H1 (cell line): ENCODE data around the gene KIF3B. TPM values are rescaled to one million over a fixed set of nuclear protein-coding genes. Genes with fewer than 3 reads are reported as not detected.

Source experiments
- CTCF ChIA-PET: fragments of 300-600 bp; sonication (Branson Sonifier 250); formaldehyde crosslinking; loops from one replicate; lab custom pipeline; 2021; ENCODE audit not compliant: partially characterized antibody; lab: Charles Lee
- POLR2A ChIA-PET: fragments of 300-600 bp; sonication (Branson Sonifier 250); formaldehyde crosslinking; loops from one replicate; lab custom pipeline; 2021; ENCODE audit warnings: inconsistent platforms; ENCODE audit not compliant: partially characterized antibody; lab: Charles Lee
- DNase-seq, 2 experiments: peaks; one replicate each; pipeline versions ENCODE4 v3.0.0 to v3.0.0-alpha.2; 2010 to 2022; ENCODE audit warnings: low spot score in 2 of 2, low read depth in 1 of 2, mixed read lengths in 1 of 2
- FAIRE-seq: peaks from 2 replicates; lab custom pipeline; 2011; peaks lifted over from hg19 to GRCh38; lab: Jason Lieb, UNC
- H2AFZ ChIP-seq: 2 replicates; pipeline ENCODE4 v1.8.1; 2012; ENCODE audit warnings: low read length, inconsistent platforms
- H2AK5ac ChIP-seq: 2 replicates; pipeline ENCODE4 v1.6.1; 2013; ENCODE audit warnings: low read depth, low read length
- H2BK120ac ChIP-seq: replicated peaks from 2 replicates; pipeline ENCODE3; 2013; ENCODE audit warnings: low read depth, low read length, inconsistent platforms
- H2BK12ac ChIP-seq: 2 replicates; pipeline ENCODE4 v1.6.1; 2013; ENCODE audit warnings: low read depth, low read length
- H2BK15ac ChIP-seq: 2 replicates; pipeline ENCODE4 v1.6.1; 2013; ENCODE audit warnings: low read length
- H2BK20ac ChIP-seq: 2 replicates; pipeline ENCODE4 v1.6.1; 2013; ENCODE audit warnings: low read length
- H2BK5ac ChIP-seq: 2 replicates; pipeline ENCODE4 v1.6.1; 2013; ENCODE audit warnings: low read depth, low read length
- H3K14ac ChIP-seq: 2 replicates; pipeline ENCODE4 v1.6.1; 2013; ENCODE audit warnings: inconsistent platforms; ENCODE audit not compliant: insufficient read length
- H3K18ac ChIP-seq: 2 replicates; pipeline ENCODE4 v1.6.1; 2013; ENCODE audit warnings: low read length; ENCODE audit errors: extremely low read depth
- H3K23ac ChIP-seq: 2 replicates; pipeline ENCODE4 v1.6.1; 2013; ENCODE audit warnings: inconsistent platforms; ENCODE audit not compliant: insufficient read length
- H3K23me2 ChIP-seq: 2 replicates; pipeline ENCODE4 v1.6.1; 2013; ENCODE audit warnings: low read depth, low read length
- H3K27ac ChIP-seq: 2 replicates; pipeline ENCODE4 v1.6.1; 2011; ENCODE audit warnings: low read depth, low read length, inconsistent platforms
- H3K27me3 ChIP-seq, 4 experiments: replicated peaks in 1 of 4; 1 replicate in 1 of 4; 2 replicates in 3 of 4; pipeline versions ENCODE4 v1.6.1 to v1.8.1; 2011 to 2013; ENCODE audit warnings: low read length in 3 of 4, mild to moderate bottlenecking in 3 of 4, inconsistent platforms in 2 of 4, mixed read lengths in 2 of 4, moderate library complexity in 1 of 4; ENCODE audit not compliant: control insufficient read depth in 3 of 4, insufficient read depth in 3 of 4; ENCODE audit errors: extremely low read depth in 1 of 4
- H3K36me3 ChIP-seq, 4 experiments: 2 replicates each; pipeline versions ENCODE4 v1.6.1 to v1.8.1; 2011 to 2013; ENCODE audit warnings: mild to moderate bottlenecking in 4 of 4, low read length in 3 of 4, moderate library complexity in 2 of 4, control low read depth in 1 of 4, inconsistent platforms in 1 of 4; ENCODE audit not compliant: insufficient read depth in 4 of 4, control insufficient read depth in 2 of 4
- H3K4ac ChIP-seq: replicated peaks from 2 replicates; pipeline ENCODE3; 2013; ENCODE audit warnings: low read length, low read depth, mixed read lengths, inconsistent platforms; ENCODE audit not compliant: insufficient read length
- H3K4me1 ChIP-seq, 4 experiments: replicated peaks in 1 of 4; 1 replicate in 1 of 4; 2 replicates in 3 of 4; pipeline versions ENCODE4 v1.6.1 to v1.8.1; 2011 to 2013; ENCODE audit warnings: low read length in 3 of 4, inconsistent platforms in 2 of 4, mixed read lengths in 1 of 4; ENCODE audit not compliant: insufficient read depth in 4 of 4, control insufficient read depth in 3 of 4
- H3K4me2 ChIP-seq, 2 experiments: 2 replicates each; pipeline versions ENCODE4 v1.6.1 to v1.8.1; 2011 to 2013; ENCODE audit warnings: low read depth in 2 of 2, low read length in 2 of 2, control low read depth in 1 of 2, inconsistent platforms in 1 of 2, mild to moderate bottlenecking in 1 of 2; ENCODE audit not compliant: insufficient read depth in 1 of 2
- H3K4me3 ChIP-seq, 4 experiments: fragments of 200-600, 300-600 bp in 1 of 4; sonication (generic), shearing (Covaris generic), sonication (Bioruptor Twin) in 1 of 4; 2 replicates each; pipeline versions ENCODE4 v1.5.1 to v1.8.1; 2011 to 2016; ENCODE audit warnings: low read length in 4 of 4, low read depth in 3 of 4, control low read depth in 2 of 4, inconsistent platforms in 2 of 4, mild to moderate bottlenecking in 2 of 4, mixed read lengths in 1 of 4, moderate library complexity in 1 of 4; ENCODE audit not compliant: insufficient read depth in 2 of 4; ENCODE audit errors: extremely low read depth in 1 of 4
- H3K56ac ChIP-seq: replicated peaks from 2 replicates; pipeline ENCODE3; 2013; ENCODE audit warnings: low read depth, mild to moderate bottlenecking, mixed read lengths, low read length, inconsistent platforms; ENCODE audit not compliant: insufficient read length
- H3K79me1 ChIP-seq: 2 replicates; pipeline ENCODE4 v1.6.1; 2013; ENCODE audit warnings: low read depth, low read length, control low read depth
- H3K79me2 ChIP-seq, 2 experiments: 2 replicates each; pipeline versions ENCODE4 v1.6.1 to v1.8.1; 2012 to 2013; ENCODE audit warnings: low read length in 2 of 2, mild to moderate bottlenecking in 2 of 2, inconsistent platforms in 1 of 2; ENCODE audit not compliant: insufficient read depth in 2 of 2, control insufficient read depth in 1 of 2
- H3K9ac ChIP-seq, 4 experiments: replicated peaks in 1 of 4; 1 replicate in 1 of 4; 2 replicates in 3 of 4; pipeline versions ENCODE4 v1.6.1 to v1.8.1; 2011 to 2013; ENCODE audit warnings: low read depth in 3 of 4, low read length in 3 of 4, control low read depth in 2 of 4, mild to moderate bottlenecking in 2 of 4, moderate library complexity in 2 of 4, inconsistent platforms in 1 of 4; ENCODE audit errors: extremely low read depth in 1 of 4
- H3K9me3 ChIP-seq, 2 experiments: 2 replicates each; pipeline versions ENCODE4 v1.6.1 to v1.8.1; 2012 to 2013; ENCODE audit warnings: mild to moderate bottlenecking in 2 of 2, moderate library complexity in 2 of 2, control low read depth in 1 of 2, inconsistent platforms in 1 of 2, low read depth in 1 of 2, low read length in 1 of 2, mixed read lengths in 1 of 2; ENCODE audit not compliant: insufficient read depth in 2 of 2
- H4K20me1 ChIP-seq, 2 experiments: replicated peaks in 1 of 2; 2 replicates each; pipeline versions ENCODE3 to v1.8.1; 2011 to 2013; ENCODE audit warnings: inconsistent platforms in 2 of 2, low read length in 2 of 2, mild to moderate bottlenecking in 1 of 2; ENCODE audit not compliant: insufficient read depth in 2 of 2, control insufficient read depth in 1 of 2
- H4K5ac ChIP-seq: 2 replicates; pipeline ENCODE4 v1.6.1; 2013; ENCODE audit warnings: low read length, low read depth, mixed read lengths, inconsistent platforms; ENCODE audit not compliant: insufficient read length
- H4K8ac ChIP-seq: 2 replicates; pipeline ENCODE4 v1.8.0; 2013; ENCODE audit warnings: mild to moderate bottlenecking, moderate library complexity, low read length, inconsistent platforms; ENCODE audit not compliant: insufficient read depth; ENCODE audit errors: extremely low read depth
- H4K91ac ChIP-seq: replicated peaks from 2 replicates; pipeline ENCODE3; 2013; ENCODE audit warnings: low read length, mixed read lengths, inconsistent platforms; ENCODE audit not compliant: insufficient read length
- ASH2L ChIP-seq: fragments of 200-600, 300-600 bp; sonication (generic); IDR thresholded peaks from one replicate; pipeline ENCODE4 v1.7.1; 2017; ENCODE audit warnings: low read length
- ATF3 ChIP-seq: IDR thresholded peaks from 2 replicates; pipeline ENCODE4 v1.6.1; 2011; ENCODE audit warnings: low read depth, mild to moderate bottlenecking, low read length; ENCODE audit not compliant: insufficient read depth
- BACH1 ChIP-seq: IDR thresholded peaks from 2 replicates; pipeline ENCODE4 v1.6.1; 2012; ENCODE audit warnings: low read length, improper control_type of control experiment
- CEBPB ChIP-seq: IDR thresholded peaks from 2 replicates; pipeline ENCODE4 v1.6.1; 2012; ENCODE audit warnings: low read depth, low read length
- CHD1 ChIP-seq: IDR thresholded peaks from 2 replicates; pipeline ENCODE4 v1.6.1; 2012; ENCODE audit warnings: low read depth, low read length, improper control_type of control experiment
- GABPA ChIP-seq: IDR thresholded peaks from 2 replicates; pipeline ENCODE4 v1.6.1; 2011; ENCODE audit warnings: mild to moderate bottlenecking, low read length, moderate library complexity, borderline replicate concordance; ENCODE audit not compliant: insufficient read depth
- NRF1 ChIP-seq: IDR thresholded peaks from 2 replicates; pipeline ENCODE4 v1.6.1; 2011; ENCODE audit warnings: mild to moderate bottlenecking, low read depth, low read length, improper control_type of control experiment
- SP1 ChIP-seq: IDR thresholded peaks from 2 replicates; pipeline ENCODE4 v1.6.1; 2011; ENCODE audit warnings: low read depth, low read length
- SP2 ChIP-seq: IDR thresholded peaks from 2 replicates; pipeline ENCODE4 v1.6.1; 2012; ENCODE audit warnings: mild to moderate bottlenecking, low read length, inconsistent platforms
- TBP ChIP-seq: IDR thresholded peaks from 2 replicates; pipeline ENCODE4 v1.6.1; 2011; ENCODE audit warnings: low read depth, low read length, improper control_type of control experiment
- WGBS, 2 experiments: shearing (Covaris generic) in 1 of 2; methylation state at CpG; one replicate each; pipeline versions ENCODE4 v1.1.6 to v1.1.7; 2013 to 2015; ENCODE audit warnings: low lambda C conversion rate in 2 of 2, mixed read lengths in 2 of 2, inconsistent platforms in 1 of 2, low coverage in 1 of 2, missing lambda C conversion rate in 1 of 2; ENCODE audit not compliant: insufficient replicate concordance in 2 of 2, insufficient coverage in 1 of 2, insufficient read length in 1 of 2; ENCODE audit errors: extremely low coverage in 1 of 2, missing lambda C conversion rate in 1 of 2; 5-methylcytosine and 5-hydroxymethylcytosine counted together
- polyA plus RNA-seq, 7 experiments: library from polyadenylated mRNA; depleted of rRNA in 3 of 7; stranded (reverse) in 5 of 7; unstranded in 2 of 7; fragments of >200 nt in 5 of 7; fragments of 200-250 nt in 2 of 7; gene quantifications; 1 replicate in 5 of 7; 2 replicates in 1 of 7; 4 replicates in 1 of 7; pipeline versions ENCODE4 v1.2.1 to v1.2.3, GENCODE V29; 2011 to 2013; ENCODE audit warnings: missing spikeins in 2 of 7, mixed read lengths in 2 of 7
- total RNA-seq: library from RNA; stranded (reverse); fragmentation: NEBNext Ultra II Directional; extraction: Animal tissue kit (Norgen Biotek cat#: 25700); gene quantifications from 2 replicates; pipeline ENCODE4 v1.2.1, GENCODE V29; 2021

KIF3B gene
- total and polyA plus RNA-seq, 2 of the 8 experiments (the other 6 are each of a cell fraction or from before 2014, with no cell fraction given): 10.1 to 22.4 TPM

GRCh38 chr20:32229251-32229747, 48.2 kb upstream of the KIF3B start:
- no peak overlapping the region for H2AK5ac ChIP-seq
- no peak overlapping the region for H3K14ac ChIP-seq
- H3K56ac ChIP-seq: no peak overlapping the region
- H3K4ac ChIP-seq: no peak overlapping the region
- no peak overlapping the region for H3K4me3 ChIP-seq
- no peak overlapping the region for H2BK120ac ChIP-seq
- H3K4me1 ChIP-seq: no peaks in the 10 kb centered on the region
- no peaks in the 10 kb centered on the region for H3K23me2 ChIP-seq
- CTCF ChIA-PET: interaction anchor here (1.0 kb wide), 1 partner anchor 36 kb away, joined by 3 read pairs; no protein-coding TSS in a partner anchor
- H3K27me3 ChIP-seq: no peaks in the 10 kb centered on the region
- H4K20me1 ChIP-seq: peaks cover 0 to 3% of the 10 kb centered on the region in 2 experiments
- no peak overlapping the region for H3K27ac ChIP-seq
- H3K36me3 ChIP-seq: peaks cover 21 to 42% (median 34%) of the 10 kb centered on the region in 4 experiments; a peak in 6 of 8 replicates
- H3K4me2 ChIP-seq: no peak overlapping the region
- no peak overlapping the region for H3K23ac ChIP-seq
- no peak overlapping the region for H3K18ac ChIP-seq
- no peak for FAIRE-seq
- no peaks in the 10 kb centered on the region for H3K79me2 ChIP-seq
- WGBS, 2 experiments: 85% methylated on average over 5 of the region's 5 CpGs; no CpG with 5 or more reads in 1 of the 2 experiments
- H2BK12ac ChIP-seq: no peak overlapping the region
- no peak overlapping the region for H2AFZ ChIP-seq
- no peak overlapping the region for H2BK20ac ChIP-seq
- no peak overlapping the region for H4K5ac ChIP-seq
- H2BK15ac ChIP-seq: no peak overlapping the region
- H4K91ac ChIP-seq: no peak overlapping the region
- no peak overlapping the region for H3K9ac ChIP-seq
- no peak for DNase-seq
- POLR2A ChIA-PET: interaction anchor here (2.3 kb wide), 1 partner anchor 11 kb away, joined by 13 read pairs; no protein-coding TSS in a partner anchor
- H3K9me3 ChIP-seq: no peaks in the 10 kb centered on the region
- H3K79me1 ChIP-seq: no peaks in the 10 kb centered on the region; the same call in 1 of the 2 replicates
- TF ChIP-seq GABPA (no peak), CEBPB (no peak), SP2 (no peak), NRF1 (no peak), TBP (no peak), CHD1 (no peak), SP1 (no peak), BACH1 (no peak), ASH2L (no peak), ATF3 (no peak)
- no peak overlapping the region for H4K8ac ChIP-seq
- no peak overlapping the region for H2BK5ac ChIP-seq
